GM12873 (cell line): Measurements from ENCODE around the gene RPS24.

ENCODE experiments used
- TF ChIP-seq, protein P1 (sequence below): IDR thresholded peaks from 2 replicates; pipeline ENCODE4 v1.5.1; 2012; ENCODE audit warnings: low read depth, mild to moderate bottlenecking, moderate library complexity, low read length, control low read depth; ENCODE audit not compliant: insufficient read depth; ENCODE audit errors: missing control alignments

The RPS24 gene

DNA sequence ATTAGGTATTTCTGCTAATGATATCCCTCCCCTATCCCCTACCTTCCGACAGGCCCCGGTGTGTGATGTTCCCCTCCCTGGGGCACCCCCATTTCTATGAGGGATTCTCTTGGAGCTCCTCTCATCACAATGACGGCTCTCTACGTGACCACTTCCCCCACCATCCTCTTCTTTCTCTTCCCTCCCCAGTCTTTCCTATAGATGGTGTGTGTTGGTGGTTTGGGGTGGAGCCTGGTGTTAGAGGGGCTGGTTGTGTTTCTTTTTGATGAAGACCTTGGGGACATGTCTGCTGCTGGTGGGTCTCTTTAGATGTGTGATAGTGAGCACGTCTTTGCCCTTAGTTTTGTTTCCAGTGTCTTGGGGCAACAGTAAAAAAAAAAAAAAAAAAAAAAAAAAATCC lies 28.6 kb downstream of the RPS24 start:
- TF ChIP-seq, protein P1, sequence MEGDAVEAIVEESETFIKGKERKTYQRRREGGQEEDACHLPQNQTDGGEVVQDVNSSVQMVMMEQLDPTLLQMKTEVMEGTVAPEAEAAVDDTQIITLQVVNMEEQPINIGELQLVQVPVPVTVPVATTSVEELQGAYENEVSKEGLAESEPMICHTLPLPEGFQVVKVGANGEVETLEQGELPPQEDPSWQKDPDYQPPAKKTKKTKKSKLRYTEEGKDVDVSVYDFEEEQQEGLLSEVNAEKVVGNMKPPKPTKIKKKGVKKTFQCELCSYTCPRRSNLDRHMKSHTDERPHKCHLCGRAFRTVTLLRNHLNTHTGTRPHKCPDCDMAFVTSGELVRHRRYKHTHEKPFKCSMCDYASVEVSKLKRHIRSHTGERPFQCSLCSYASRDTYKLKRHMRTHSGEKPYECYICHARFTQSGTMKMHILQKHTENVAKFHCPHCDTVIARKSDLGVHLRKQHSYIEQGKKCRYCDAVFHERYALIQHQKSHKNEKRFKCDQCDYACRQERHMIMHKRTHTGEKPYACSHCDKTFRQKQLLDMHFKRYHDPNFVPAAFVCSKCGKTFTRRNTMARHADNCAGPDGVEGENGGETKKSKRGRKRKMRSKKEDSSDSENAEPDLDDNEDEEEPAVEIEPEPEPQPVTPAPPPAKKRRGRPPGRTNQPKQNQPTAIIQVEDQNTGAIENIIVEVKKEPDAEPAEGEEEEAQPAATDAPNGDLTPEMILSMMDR: no peak

- TF ChIP-seq, protein P1: no peak
These were observed 29.6 kb downstream of the RPS24 start for GRCh38 chr10:78063236-78063635.

DNA sequence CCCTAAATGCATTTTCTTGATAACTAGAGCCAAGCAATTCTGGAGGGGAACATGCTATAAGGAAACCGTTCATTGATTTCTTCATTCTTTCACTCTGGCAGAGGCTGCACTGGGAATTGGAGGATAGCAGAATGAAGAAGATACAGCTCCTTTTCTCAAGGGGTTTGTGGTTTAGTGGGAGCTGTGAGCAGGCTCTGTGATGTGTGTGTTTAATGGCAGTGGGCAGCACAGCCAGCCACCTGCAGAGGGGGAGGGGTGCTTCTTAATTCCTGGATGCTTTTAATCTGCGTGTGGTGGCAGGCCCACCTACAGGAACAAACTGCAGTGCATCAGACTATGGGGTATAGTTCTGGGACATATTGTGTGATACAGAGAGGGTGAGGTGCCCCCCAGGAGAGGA lies 31.9 kb downstream of the RPS24 start:
- TF ChIP-seq, protein P1: no peak

DNA sequence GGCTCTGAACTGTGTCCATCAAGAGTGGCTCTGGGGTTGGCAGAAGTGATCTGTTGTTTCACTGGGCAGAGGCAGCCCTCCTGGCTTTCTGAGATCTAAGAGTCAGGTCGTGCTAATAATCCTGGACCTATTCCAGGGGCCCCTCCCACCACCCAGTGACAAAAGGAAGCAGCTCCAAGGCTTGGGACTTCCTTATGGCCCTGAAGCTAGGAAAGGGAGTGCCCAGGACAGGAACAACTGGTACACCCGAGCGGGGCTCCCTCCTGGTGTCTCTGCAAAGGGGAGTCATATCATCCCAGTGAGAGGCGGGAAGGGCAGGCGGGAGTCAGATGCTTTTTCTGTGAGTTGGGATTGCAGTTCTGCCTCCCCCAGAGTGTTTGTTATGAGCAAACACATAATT lies 32.3 kb downstream of the RPS24 start:
- TF ChIP-seq, protein P1: no peak

DNA sequence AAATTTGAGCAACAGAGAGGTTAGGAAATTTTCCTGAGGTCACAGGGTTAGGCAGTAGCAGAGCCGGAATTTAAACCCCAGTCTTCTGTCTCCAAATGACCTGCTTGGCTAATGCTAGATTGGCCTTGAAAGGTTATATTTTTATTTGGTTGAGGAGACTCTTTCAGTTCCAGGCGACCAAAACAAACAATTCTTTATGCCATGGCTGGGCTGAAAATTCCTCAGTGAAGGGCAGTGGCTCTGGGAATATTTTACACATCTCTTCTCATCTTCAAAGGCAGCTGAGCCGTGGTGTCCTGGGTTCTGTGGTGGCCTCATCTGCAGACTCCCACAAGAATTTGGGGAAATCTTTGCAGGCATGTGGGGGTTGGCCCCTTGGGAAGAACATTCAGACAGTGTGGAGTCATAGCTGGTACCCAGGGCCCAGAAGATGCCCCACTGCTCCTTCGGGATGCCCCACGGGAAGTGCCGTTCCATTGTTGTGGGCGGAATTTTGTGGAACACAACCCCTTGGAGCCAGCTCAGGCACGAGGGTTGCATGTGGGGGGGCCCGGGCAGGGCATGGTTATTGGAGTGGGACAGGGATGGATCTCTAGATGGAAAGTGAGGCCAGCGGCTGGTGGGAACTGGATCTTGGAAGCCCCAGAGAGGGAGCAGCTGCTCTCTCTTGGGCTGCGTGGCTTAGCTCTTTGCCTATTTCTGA lies 33.2 kb downstream of the RPS24 start:
- TF ChIP-seq, protein P1: no peak

DNA sequence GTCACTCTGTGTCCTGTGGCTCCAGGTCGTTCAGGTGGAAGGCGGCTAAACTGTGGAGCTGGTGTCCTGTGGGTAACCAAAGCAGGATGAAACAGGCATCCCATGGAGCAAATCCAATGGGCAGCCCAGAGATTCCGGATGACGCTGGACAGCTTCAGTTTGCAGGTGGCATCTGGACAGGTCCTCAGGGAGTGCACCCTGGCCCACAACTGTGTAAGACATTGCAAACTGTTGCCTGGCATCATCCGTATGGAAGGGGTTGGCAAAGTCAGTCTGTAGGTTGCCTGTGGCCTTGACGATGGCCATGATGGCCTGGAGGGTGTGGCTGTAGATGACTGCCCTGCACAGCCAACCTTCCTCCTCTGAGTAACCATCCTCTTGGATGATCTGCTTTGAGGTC lies 35.5 kb downstream of the RPS24 start:
- TF ChIP-seq, protein P1: no peak

- TF ChIP-seq, protein P1: no peak
These were observed 37.1 kb downstream of the RPS24 start for GRCh38 chr10:78070726-78071125.
